GM23338 (cell line): ENCODE results near the gene HK1. TPM values are rescaled to one million over a fixed set of nuclear protein-coding genes. Genes with fewer than 3 reads are reported as not detected.

Experiments used
- ATAC-seq: fragments of 200-7000 bp; cut with Tn5 transposase; 3 replicates; pipeline ENCODE4 v1.9.1; 2020
- DNase-seq: peaks from one replicate; pipeline ENCODE4 v3.0.0-alpha.2; 2015; ENCODE audit warnings: low spot score
- H2AFZ ChIP-seq: fragments of 200-600 bp; sonication (generic); 2 replicates; pipeline ENCODE4 v1.8.0; 2016; ENCODE audit warnings: antibody characterized with exemption, mild to moderate bottlenecking, moderate library complexity
- H3F3A ChIP-seq: fragments of 200-600 bp; sonication (generic); replicated peaks from 2 replicates; pipeline ENCODE4 v1.8.0; 2017; ENCODE audit warnings: antibody characterized with exemption, mixed run types, low read depth
- H3K27ac ChIP-seq: fragments of 200-600 bp; sonication (generic); 2 replicates; pipeline ENCODE4 v1.6.1; 2016; ENCODE audit warnings: low read depth
- H3K27me3 ChIP-seq: fragments of 200-600 bp; sonication (generic); 2 replicates; pipeline ENCODE4 v1.8.0; 2016; ENCODE audit warnings: mild to moderate bottlenecking, mixed run types, moderate library complexity; ENCODE audit not compliant: insufficient read depth
- H3K36me3 ChIP-seq: fragments of 200-600 bp; sonication (generic); 2 replicates; pipeline ENCODE4 v1.8.0; 2016; ENCODE audit warnings: mild to moderate bottlenecking; ENCODE audit not compliant: insufficient read depth
- H3K4me1 ChIP-seq: fragments of 200-600 bp; sonication (generic); 2 replicates; pipeline ENCODE4 v1.8.0; 2016; ENCODE audit warnings: mild to moderate bottlenecking, moderate library complexity; ENCODE audit not compliant: insufficient read depth
- H3K4me2 ChIP-seq: fragments of 200-600 bp; sonication (generic); 2 replicates; pipeline ENCODE4 v1.7.1; 2017; ENCODE audit warnings: mixed run types
- H3K4me3 ChIP-seq: fragments of 200-600 bp; sonication (generic); 2 replicates; pipeline ENCODE4 v1.6.1; 2016; ENCODE audit warnings: mixed run types
- H3K79me2 ChIP-seq: fragments of 200-600 bp; sonication (generic); replicated peaks from 2 replicates; pipeline ENCODE4 v1.8.0; 2017; ENCODE audit warnings: mild to moderate bottlenecking; ENCODE audit not compliant: insufficient read depth
- H3K9me2 ChIP-seq: fragments of 200-600 bp; sonication (generic); 2 replicates; pipeline ENCODE4 v1.8.0; 2017; ENCODE audit not compliant: insufficient read depth
- H4K20me1 ChIP-seq: fragments of 200-600 bp; sonication (generic); replicated peaks from 2 replicates; pipeline ENCODE4 v1.8.0; 2017; ENCODE audit warnings: mild to moderate bottlenecking; ENCODE audit not compliant: insufficient read depth
- H3K27ac Mint-ChIP-seq: 2 replicates; pipeline ENCODE4 v1.8.0; 2020; ENCODE audit warnings: inconsistent platforms, mild to moderate bottlenecking, moderate library complexity, mixed read lengths
- H3K27me3 Mint-ChIP-seq: 3 replicates; pipeline ENCODE4 v1.8.0; 2022; ENCODE audit warnings: low read depth, mild to moderate bottlenecking, moderate library complexity, mixed read lengths, inconsistent platforms; ENCODE audit not compliant: insufficient read depth, poor library complexity
- H3K36me3 Mint-ChIP-seq: 3 replicates; pipeline ENCODE4 v1.8.0; 2021; ENCODE audit warnings: low read depth, mild to moderate bottlenecking, inconsistent platforms, moderate library complexity, mixed read lengths
- H3K4me1 Mint-ChIP-seq: 3 replicates; pipeline ENCODE4 v1.8.0; 2020; ENCODE audit warnings: mild to moderate bottlenecking, inconsistent platforms, mixed read lengths
- H3K4me3 Mint-ChIP-seq: 3 replicates; pipeline ENCODE4 v1.8.0; 2021; ENCODE audit warnings: moderate library complexity, mild to moderate bottlenecking, inconsistent platforms, mixed read lengths
- H3K9me3 Mint-ChIP-seq: 3 replicates; pipeline ENCODE4 v1.8.0; 2020; ENCODE audit warnings: moderate library complexity, mild to moderate bottlenecking, inconsistent platforms, mixed read lengths
- CREB1 ChIP-seq: fragments of 250-450 bp; sonication (Bioruptor Pico); IDR thresholded peaks from 2 replicates; pipeline ENCODE4 v1.5.0; 2020; ENCODE audit warnings: low read depth, mild to moderate bottlenecking, moderate library complexity
- CTCF ChIP-seq, 2 experiments: fragments of 200-600 bp in 1 of 2; sonication (generic) in 1 of 2; conservative IDR thresholded peaks; 2 replicates each; pipeline versions ENCODE4 v1.5.1 to v1.6.1; 2016 to 2017; ENCODE audit warnings: antibody characterized with exemption in 2 of 2, low read depth in 2 of 2, mild to moderate bottlenecking in 2 of 2, moderate library complexity in 1 of 2
- ETS1 ChIP-seq: IDR thresholded peaks from 2 replicates; pipeline ENCODE4 v1.6.1; 2016; ENCODE audit warnings: antibody characterized with exemption
- EZH2phosphoT487 ChIP-seq: fragments of 200-600 bp; sonication (generic); IDR thresholded peaks from one replicate; pipeline ENCODE4 v1.8.1; 2018; ENCODE audit warnings: antibody characterized with exemption; ENCODE audit not compliant: unreplicated experiment
- NANOG ChIP-seq: IDR thresholded peaks from 2 replicates; pipeline ENCODE4 v1.6.1; 2016; ENCODE audit warnings: antibody characterized with exemption, borderline replicate concordance
- POLR2AphosphoS5 ChIP-seq: IDR thresholded peaks from 2 replicates; pipeline ENCODE4 v1.6.1; 2016; ENCODE audit warnings: antibody characterized with exemption, low read depth
- ZNF462 ChIP-seq: fragments of 250-450 bp; sonication (Bioruptor Pico); IDR thresholded peaks from 2 replicates; pipeline ENCODE4 v1.5.0; 2020; ENCODE audit warnings: mild to moderate bottlenecking, moderate library complexity
- polyA plus RNA-seq: library from polyadenylated mRNA; unstranded; fragments of >200 nt; fragmentation: Nextera tagmentation; extraction: Ambion mirVana; gene quantifications from 2 replicates; pipeline ENCODE4 v1.2.1, GENCODE V29; 2016
- total RNA-seq: library from RNA; depleted of rRNA; stranded (reverse); fragments of >200 nt; shearing (Covaris generic); gene quantifications from 2 replicates; pipeline ENCODE4 v1.2.3, GENCODE V29; 2014

Gene HK1
- total and polyA plus RNA-seq, 2 experiments from 2014 or later = 76.6 to 229 TPM

- TF ChIP-seq ZNF462 (CRISPR knock-in tag) (no peak), NANOG (no peak), EZH2phosphoT487 (no peak), POLR2AphosphoS5 (no peak)
Observed at GRCh38 chr10:69276503-69276902, 1.8 kb upstream of the HK1 start (continued).

GRCh38 chr10:69279110-69279509, 814 bp downstream of the HK1 start:
- Mint-ChIP-seq H3K4me1 (peaks cover 9% of the 10 kb centered on the region), H3K9me3 (no peaks in the 10 kb centered on the region), H3K36me3 (no peaks in the 10 kb centered on the region), H3K27me3 (peaks cover 7% of the 10 kb centered on the region), H3K4me3 (no peak overlapping the region), H3K27ac (no peak overlapping the region)
- no peaks in the 10 kb centered on the region for H3K27me3 ChIP-seq
- H3F3A ChIP-seq = no peaks in the 10 kb centered on the region
- H3K79me2 ChIP-seq = no peaks in the 10 kb centered on the region
- H3K4me1 ChIP-seq = peaks cover 10% of the 10 kb centered on the region
- no peaks in the 10 kb centered on the region for H4K20me1 ChIP-seq
- H3K27ac ChIP-seq = no peak overlapping the region
- no peak overlapping the region for H3K4me3 ChIP-seq
- H3K4me2 ChIP-seq = no peak overlapping the region
- no peak for DNase-seq
- ATAC-seq = no peak
- no peaks in the 10 kb centered on the region for H3K36me3 ChIP-seq
- H2AFZ ChIP-seq = peak overlapping the region; percentile 61; the same call in 1 of the 2 replicates
- H3K9me2 ChIP-seq = peaks cover 15% of the 10 kb centered on the region
- TF ChIP-seq ETS1 = no peak
- TF ChIP-seq POLR2AphosphoS5 = no peak
- TF ChIP-seq CTCF (conservative IDR thresholded peaks at IDR 0.05; ENCODE audit: low read depth in 2 of 2) = no peak
- TF ChIP-seq CREB1 (CRISPR knock-in tag) = no peak
- no peak for TF ChIP-seq NANOG
